Keratinocyte (primary cell): Measurements from ENCODE around the gene ENG.

ENCODE experiments used
- EZH2 ChIP-seq: IDR thresholded peaks from one replicate; pipeline ENCODE4 v1.6.1; 2012; ENCODE audit warnings: inconsistent platforms, mild to moderate bottlenecking, low read length, moderate library complexity
- TF ChIP-seq, protein P1 (sequence below), 3 experiments: IDR thresholded peaks in 1 of 3; conservative IDR thresholded peaks in 1 of 3; optimal IDR thresholded peaks in 1 of 3; 2 replicates in 2 of 3; 3 replicates in 1 of 3; pipeline versions ENCODE3 to v1.5.1; 2011; ENCODE audit warnings: low read length in 3 of 3, mild to moderate bottlenecking in 3 of 3, moderate library complexity in 2 of 3, control low read depth in 1 of 3, inconsistent platforms in 1 of 3; ENCODE audit not compliant: insufficient read depth in 2 of 3; ENCODE audit errors: extremely low read depth in 1 of 3

DNA sequence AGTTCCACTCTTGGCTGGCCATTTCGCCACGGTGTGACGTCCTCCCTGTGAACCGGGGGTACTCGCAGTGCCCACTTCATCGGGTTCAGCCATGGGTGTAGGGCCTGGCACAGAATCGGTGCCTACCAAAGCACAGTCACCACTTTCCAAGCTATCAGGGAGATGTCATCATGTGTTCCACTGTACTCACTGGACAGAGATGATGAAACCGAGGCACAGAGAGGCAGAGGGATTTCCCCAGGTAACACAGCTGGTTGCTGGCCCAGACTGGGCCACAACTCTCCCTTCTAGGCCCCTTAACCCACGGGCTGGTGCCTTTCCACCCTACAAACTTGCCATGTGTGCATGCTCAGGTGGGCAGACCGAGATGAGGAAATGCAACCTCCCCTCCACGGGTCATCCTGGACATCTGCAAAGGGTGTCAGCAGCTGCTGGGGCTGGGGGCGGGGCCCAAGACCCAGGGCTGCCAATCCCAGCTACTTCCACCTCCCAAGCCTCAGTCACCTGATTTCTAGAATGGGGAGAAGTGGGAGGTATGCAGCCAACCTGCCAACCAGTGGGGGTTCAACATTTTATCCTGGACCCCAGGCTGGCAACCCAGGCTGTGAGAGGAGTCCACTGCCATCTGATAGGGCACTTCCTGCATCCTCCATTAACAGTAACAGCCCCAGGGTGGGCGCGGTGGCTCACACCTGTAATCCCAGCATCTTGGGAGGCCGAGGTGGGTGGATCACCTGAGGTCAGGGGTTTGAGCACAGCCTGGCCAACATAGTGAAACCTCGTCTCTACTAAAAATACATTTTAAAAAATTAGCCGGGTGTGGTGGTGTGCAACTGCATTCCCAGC, 75.1 kb downstream of the ENG start:
- TF ChIP-seq, protein P1, sequence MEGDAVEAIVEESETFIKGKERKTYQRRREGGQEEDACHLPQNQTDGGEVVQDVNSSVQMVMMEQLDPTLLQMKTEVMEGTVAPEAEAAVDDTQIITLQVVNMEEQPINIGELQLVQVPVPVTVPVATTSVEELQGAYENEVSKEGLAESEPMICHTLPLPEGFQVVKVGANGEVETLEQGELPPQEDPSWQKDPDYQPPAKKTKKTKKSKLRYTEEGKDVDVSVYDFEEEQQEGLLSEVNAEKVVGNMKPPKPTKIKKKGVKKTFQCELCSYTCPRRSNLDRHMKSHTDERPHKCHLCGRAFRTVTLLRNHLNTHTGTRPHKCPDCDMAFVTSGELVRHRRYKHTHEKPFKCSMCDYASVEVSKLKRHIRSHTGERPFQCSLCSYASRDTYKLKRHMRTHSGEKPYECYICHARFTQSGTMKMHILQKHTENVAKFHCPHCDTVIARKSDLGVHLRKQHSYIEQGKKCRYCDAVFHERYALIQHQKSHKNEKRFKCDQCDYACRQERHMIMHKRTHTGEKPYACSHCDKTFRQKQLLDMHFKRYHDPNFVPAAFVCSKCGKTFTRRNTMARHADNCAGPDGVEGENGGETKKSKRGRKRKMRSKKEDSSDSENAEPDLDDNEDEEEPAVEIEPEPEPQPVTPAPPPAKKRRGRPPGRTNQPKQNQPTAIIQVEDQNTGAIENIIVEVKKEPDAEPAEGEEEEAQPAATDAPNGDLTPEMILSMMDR (optimal IDR thresholded peaks at IDR 0.05 in 1 of 3, IDR thresholded peaks at IDR 0.05 in 1 of 3, conservative IDR thresholded peaks at IDR 0.05 in 1 of 3; ENCODE audit: extremely low read depth in 1 of 3, insufficient read depth in 2 of 3, low read length in 3 of 3) = no peak
- no peak for TF ChIP-seq EZH2
